GM23338 (cell line): Measurements from ENCODE around the gene LSP1. TPM values are rescaled to one million over a fixed set of nuclear protein-coding genes. Genes with fewer than 3 reads are reported as not detected.

Experiments used
- ATAC-seq: fragments of 200-7000 bp; cut with Tn5 transposase; 3 replicates; pipeline ENCODE4 v1.9.1; 2020
- DNase-seq: peaks from one replicate; pipeline ENCODE4 v3.0.0-alpha.2; 2015; ENCODE audit warnings: low spot score
- H2AFZ ChIP-seq: fragments of 200-600 bp; sonication (generic); 2 replicates; pipeline ENCODE4 v1.8.0; 2016; ENCODE audit warnings: antibody characterized with exemption, mild to moderate bottlenecking, moderate library complexity
- H3F3A ChIP-seq: fragments of 200-600 bp; sonication (generic); replicated peaks from 2 replicates; pipeline ENCODE4 v1.8.0; 2017; ENCODE audit warnings: antibody characterized with exemption, mixed run types, low read depth
- H3K27ac ChIP-seq: fragments of 200-600 bp; sonication (generic); 2 replicates; pipeline ENCODE4 v1.6.1; 2016; ENCODE audit warnings: low read depth
- H3K27me3 ChIP-seq: fragments of 200-600 bp; sonication (generic); 2 replicates; pipeline ENCODE4 v1.8.0; 2016; ENCODE audit warnings: mild to moderate bottlenecking, mixed run types, moderate library complexity; ENCODE audit not compliant: insufficient read depth
- H3K36me3 ChIP-seq: fragments of 200-600 bp; sonication (generic); 2 replicates; pipeline ENCODE4 v1.8.0; 2016; ENCODE audit warnings: mild to moderate bottlenecking; ENCODE audit not compliant: insufficient read depth
- H3K4me1 ChIP-seq: fragments of 200-600 bp; sonication (generic); 2 replicates; pipeline ENCODE4 v1.8.0; 2016; ENCODE audit warnings: mild to moderate bottlenecking, moderate library complexity; ENCODE audit not compliant: insufficient read depth
- H3K4me2 ChIP-seq: fragments of 200-600 bp; sonication (generic); 2 replicates; pipeline ENCODE4 v1.7.1; 2017; ENCODE audit warnings: mixed run types
- H3K4me3 ChIP-seq: fragments of 200-600 bp; sonication (generic); 2 replicates; pipeline ENCODE4 v1.6.1; 2016; ENCODE audit warnings: mixed run types
- H3K79me2 ChIP-seq: fragments of 200-600 bp; sonication (generic); replicated peaks from 2 replicates; pipeline ENCODE4 v1.8.0; 2017; ENCODE audit warnings: mild to moderate bottlenecking; ENCODE audit not compliant: insufficient read depth
- H3K9me2 ChIP-seq: fragments of 200-600 bp; sonication (generic); 2 replicates; pipeline ENCODE4 v1.8.0; 2017; ENCODE audit not compliant: insufficient read depth
- H4K20me1 ChIP-seq: fragments of 200-600 bp; sonication (generic); replicated peaks from 2 replicates; pipeline ENCODE4 v1.8.0; 2017; ENCODE audit warnings: mild to moderate bottlenecking; ENCODE audit not compliant: insufficient read depth
- H3K27ac Mint-ChIP-seq: 2 replicates; pipeline ENCODE4 v1.8.0; 2020; ENCODE audit warnings: inconsistent platforms, mild to moderate bottlenecking, moderate library complexity, mixed read lengths
- H3K27me3 Mint-ChIP-seq: 3 replicates; pipeline ENCODE4 v1.8.0; 2022; ENCODE audit warnings: low read depth, mild to moderate bottlenecking, moderate library complexity, mixed read lengths, inconsistent platforms; ENCODE audit not compliant: insufficient read depth, poor library complexity
- H3K36me3 Mint-ChIP-seq: 3 replicates; pipeline ENCODE4 v1.8.0; 2021; ENCODE audit warnings: low read depth, mild to moderate bottlenecking, inconsistent platforms, moderate library complexity, mixed read lengths
- H3K4me1 Mint-ChIP-seq: 3 replicates; pipeline ENCODE4 v1.8.0; 2020; ENCODE audit warnings: mild to moderate bottlenecking, inconsistent platforms, mixed read lengths
- H3K4me3 Mint-ChIP-seq: 3 replicates; pipeline ENCODE4 v1.8.0; 2021; ENCODE audit warnings: moderate library complexity, mild to moderate bottlenecking, inconsistent platforms, mixed read lengths
- H3K9me3 Mint-ChIP-seq: 3 replicates; pipeline ENCODE4 v1.8.0; 2020; ENCODE audit warnings: moderate library complexity, mild to moderate bottlenecking, inconsistent platforms, mixed read lengths
- CREB1 ChIP-seq: fragments of 250-450 bp; sonication (Bioruptor Pico); IDR thresholded peaks from 2 replicates; pipeline ENCODE4 v1.5.0; 2020; ENCODE audit warnings: low read depth, mild to moderate bottlenecking, moderate library complexity
- CTCF ChIP-seq, 2 experiments: fragments of 200-600 bp in 1 of 2; sonication (generic) in 1 of 2; conservative IDR thresholded peaks; 2 replicates each; pipeline versions ENCODE4 v1.5.1 to v1.6.1; 2016 to 2017; ENCODE audit warnings: antibody characterized with exemption in 2 of 2, low read depth in 2 of 2, mild to moderate bottlenecking in 2 of 2, moderate library complexity in 1 of 2
- ETS1 ChIP-seq: IDR thresholded peaks from 2 replicates; pipeline ENCODE4 v1.6.1; 2016; ENCODE audit warnings: antibody characterized with exemption
- EZH2 ChIP-seq: fragments of 200-600 bp; sonication (generic); IDR thresholded peaks from one replicate; pipeline ENCODE4 v1.8.0; 2017; ENCODE audit warnings: antibody characterized with exemption, mild to moderate bottlenecking, low read depth; ENCODE audit not compliant: unreplicated experiment
- EZH2phosphoT487 ChIP-seq: fragments of 200-600 bp; sonication (generic); IDR thresholded peaks from one replicate; pipeline ENCODE4 v1.8.1; 2018; ENCODE audit warnings: antibody characterized with exemption; ENCODE audit not compliant: unreplicated experiment
- JUNB ChIP-seq: IDR thresholded peaks from one replicate; pipeline ENCODE4 v1.6.1; 2016; ENCODE audit warnings: antibody characterized with exemption; ENCODE audit not compliant: unreplicated experiment
- NANOG ChIP-seq: IDR thresholded peaks from 2 replicates; pipeline ENCODE4 v1.6.1; 2016; ENCODE audit warnings: antibody characterized with exemption, borderline replicate concordance
- POLR2AphosphoS5 ChIP-seq: IDR thresholded peaks from 2 replicates; pipeline ENCODE4 v1.6.1; 2016; ENCODE audit warnings: antibody characterized with exemption, low read depth
- REST ChIP-seq: IDR thresholded peaks from one replicate; pipeline ENCODE4 v1.6.1; 2018; ENCODE audit warnings: antibody characterized with exemption; ENCODE audit not compliant: unreplicated experiment
- STAT1 ChIP-seq: IDR thresholded peaks from one replicate; pipeline ENCODE4 v1.6.1; 2016; ENCODE audit warnings: antibody characterized with exemption; ENCODE audit not compliant: unreplicated experiment
- ZNF114 ChIP-seq: fragments of 250-450 bp; sonication (Bioruptor Pico); IDR thresholded peaks from 2 replicates; pipeline ENCODE4 v1.5.0; 2020; ENCODE audit warnings: mild to moderate bottlenecking, moderate library complexity
- ZNF331 ChIP-seq: fragments of 250-450 bp; sonication (Bioruptor Pico); IDR thresholded peaks from 2 replicates; pipeline ENCODE4 v1.5.0; 2020; ENCODE audit warnings: low read depth, mild to moderate bottlenecking, moderate library complexity
- ZNF462 ChIP-seq: fragments of 250-450 bp; sonication (Bioruptor Pico); IDR thresholded peaks from 2 replicates; pipeline ENCODE4 v1.5.0; 2020; ENCODE audit warnings: mild to moderate bottlenecking, moderate library complexity
- polyA plus RNA-seq: library from polyadenylated mRNA; unstranded; fragments of >200 nt; fragmentation: Nextera tagmentation; extraction: Ambion mirVana; gene quantifications from 2 replicates; pipeline ENCODE4 v1.2.1, GENCODE V29; 2016
- total RNA-seq: library from RNA; depleted of rRNA; stranded (reverse); fragments of >200 nt; shearing (Covaris generic); gene quantifications from 2 replicates; pipeline ENCODE4 v1.2.3, GENCODE V29; 2014

Gene LSP1
- total and polyA plus RNA-seq, 2 experiments from 2014 or later: 0.84 TPM; not detected in 1

- H3K79me2 ChIP-seq: no peaks in the 10 kb centered on the region
- Mint-ChIP-seq H3K9me3 (no peaks in the 10 kb centered on the region; the same call in 2 of the 3 replicates), H3K27ac (no peak overlapping the region; the same call in 1 of the 2 replicates), H3K27me3 (peaks cover 12% of the 10 kb centered on the region), H3K4me3 (no peak overlapping the region), H3K36me3 (no peaks in the 10 kb centered on the region), H3K4me1 (no peaks in the 10 kb centered on the region)
- H4K20me1 ChIP-seq: no peaks in the 10 kb centered on the region
- no peaks in the 10 kb centered on the region for H3F3A ChIP-seq
- no peak overlapping the region for H3K4me2 ChIP-seq
- no peak overlapping the region for H2AFZ ChIP-seq
- H3K27ac ChIP-seq: no peak overlapping the region
- H3K36me3 ChIP-seq: no peaks in the 10 kb centered on the region
- ATAC-seq (no peak), DNase-seq (no peak)
- no peaks in the 10 kb centered on the region for H3K27me3 ChIP-seq
- H3K4me1 ChIP-seq: no peaks in the 10 kb centered on the region
- no peaks in the 10 kb centered on the region for H3K9me2 ChIP-seq
- TF ChIP-seq CTCF (conservative IDR thresholded peaks at IDR 0.05; ENCODE audit: low read depth in 2 of 2) (no peak), CREB1 (CRISPR knock-in tag) (no peak), ZNF462 (CRISPR knock-in tag) (no peak), REST (no peak), NANOG (no peak), ZNF114 (CRISPR knock-in tag) (no peak), EZH2phosphoT487 (no peak), POLR2AphosphoS5 (no peak), JUNB (no peak), STAT1 (no peak), ETS1 (no peak), EZH2 (no peak), ZNF331 (CRISPR knock-in tag) (no peak)
- H3K4me3 ChIP-seq: no peak overlapping the region
Observed at GRCh38 chr11:1846453-1846932, 6.4 kb upstream of the LSP1 start.
